ENCODE measurements around the gene SLC12A2. TPM values are rescaled to one million over a fixed set of nuclear protein-coding genes. Genes with fewer than 3 reads are reported as not detected.

The SLC12A2 gene
- total RNA-seq, 4 donors from 2014 or later, result 21.2 to 31.1 (median 27.1) TPM

- no peak for TF ChIP-seq CTCF (IDR thresholded peaks at IDR 0.05; ENCODE audit: low read depth)
Measured at GRCh38 chr5:128111818-128112448, 28.4 kb downstream of the SLC12A2 start.

- TF ChIP-seq CTCF (IDR thresholded peaks at IDR 0.05; ENCODE audit: low read depth), result no peak
Measured at GRCh38 chr5:128116445-128116844, 32.9 kb downstream of the SLC12A2 start.

- TF ChIP-seq CTCF (IDR thresholded peaks at IDR 0.05; ENCODE audit: low read depth), result no peak
Measured at GRCh38 chr5:128118214-128118613, 34.6 kb downstream of the SLC12A2 start.

- no peak for TF ChIP-seq CTCF (IDR thresholded peaks at IDR 0.05; ENCODE audit: low read depth)
Measured at GRCh38 chr5:128121651-128122050, 38.1 kb downstream of the SLC12A2 start.

GRCh38 chr5:128123936-128124335 is 40.4 kb downstream of the SLC12A2 start:
- TF ChIP-seq CTCF (IDR thresholded peaks at IDR 0.05; ENCODE audit: low read depth), result no peak

- no peak for TF ChIP-seq CTCF (IDR thresholded peaks at IDR 0.05; ENCODE audit: low read depth)
Measured at GRCh38 chr5:128126241-128126640, 42.7 kb downstream of the SLC12A2 start.

GRCh38 chr5:128132499-128132898 is 48.9 kb downstream of the SLC12A2 start:
- no peak for TF ChIP-seq CTCF (IDR thresholded peaks at IDR 0.05; ENCODE audit: low read depth)
